Lower leg skin (tissue), 3 donors: ENCODE measurements around the gene TMCO4.

Experiments
- POLR2A ChIP-seq, 2 donors: fragments of 450-650 bp; IDR thresholded peaks; one replicate each; pipeline ENCODE4 v1.6.1; 2016 to 2017; ENCODE audit warnings: antibody characterized with exemption in 2 of 2, mild to moderate bottlenecking in 1 of 2, moderate library complexity in 1 of 2
- TF ChIP-seq, protein P1 (sequence below), 3 donors: fragments of 450-650 bp; IDR thresholded peaks; one replicate each; pipeline ENCODE4 v1.5.1; 2016; ENCODE audit warnings: antibody characterized with exemption in 3 of 3, mild to moderate bottlenecking in 3 of 3, moderate library complexity in 2 of 3

DNA sequence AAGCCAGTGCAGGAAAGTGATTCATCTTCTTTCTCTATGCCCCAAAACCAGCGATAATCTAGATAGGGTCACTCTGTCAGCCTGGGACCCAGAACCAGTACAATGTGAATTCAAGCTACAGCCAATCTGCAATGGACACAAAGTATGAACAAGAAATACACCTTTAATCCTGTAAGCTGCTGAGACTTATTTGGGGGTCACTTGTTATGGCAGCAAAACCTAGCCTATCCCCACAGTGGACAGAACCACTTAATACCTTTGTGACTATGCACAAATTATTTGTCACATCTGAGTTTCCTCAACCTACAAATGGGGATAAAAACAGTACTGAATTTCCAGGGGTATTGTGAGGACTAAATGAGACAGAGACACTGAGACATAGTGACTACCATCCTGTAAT is 50.0 kb downstream of the TMCO4 start:
- TF ChIP-seq, protein P1, sequence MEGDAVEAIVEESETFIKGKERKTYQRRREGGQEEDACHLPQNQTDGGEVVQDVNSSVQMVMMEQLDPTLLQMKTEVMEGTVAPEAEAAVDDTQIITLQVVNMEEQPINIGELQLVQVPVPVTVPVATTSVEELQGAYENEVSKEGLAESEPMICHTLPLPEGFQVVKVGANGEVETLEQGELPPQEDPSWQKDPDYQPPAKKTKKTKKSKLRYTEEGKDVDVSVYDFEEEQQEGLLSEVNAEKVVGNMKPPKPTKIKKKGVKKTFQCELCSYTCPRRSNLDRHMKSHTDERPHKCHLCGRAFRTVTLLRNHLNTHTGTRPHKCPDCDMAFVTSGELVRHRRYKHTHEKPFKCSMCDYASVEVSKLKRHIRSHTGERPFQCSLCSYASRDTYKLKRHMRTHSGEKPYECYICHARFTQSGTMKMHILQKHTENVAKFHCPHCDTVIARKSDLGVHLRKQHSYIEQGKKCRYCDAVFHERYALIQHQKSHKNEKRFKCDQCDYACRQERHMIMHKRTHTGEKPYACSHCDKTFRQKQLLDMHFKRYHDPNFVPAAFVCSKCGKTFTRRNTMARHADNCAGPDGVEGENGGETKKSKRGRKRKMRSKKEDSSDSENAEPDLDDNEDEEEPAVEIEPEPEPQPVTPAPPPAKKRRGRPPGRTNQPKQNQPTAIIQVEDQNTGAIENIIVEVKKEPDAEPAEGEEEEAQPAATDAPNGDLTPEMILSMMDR (IDR thresholded peaks at IDR 0.05) = no peak
- no peak for TF ChIP-seq POLR2A (IDR thresholded peaks at IDR 0.05)
